ENCODE data around the gene CDKAL1. TPM values are rescaled to one million over a fixed set of nuclear protein-coding genes. Genes with fewer than 3 reads are reported as not detected.

CDKAL1 gene
- total RNA-seq, 1 donor from 2014 or later, result 29.5 TPM

- intact Hi-C loops (cut with micrococcal nuclease), result no loop called here
These were observed 625.2 kb downstream of the CDKAL1 start for GRCh38 chr6:21159465-21159864.

GRCh38 chr6:21161707-21162106 is 627.5 kb downstream of the CDKAL1 start:
- intact Hi-C loops (cut with micrococcal nuclease), result loop anchor here (10.0 kb wide), 1 partner anchor 433 kb away; the partner anchor contains the start of gene SOX4

GRCh38 chr6:21163110-21163837 is 629.0 kb downstream of the CDKAL1 start:
- intact Hi-C loops (cut with micrococcal nuclease), result loop anchor here (10.0 kb wide), 1 partner anchor 432 kb away; the partner anchor contains the start of gene SOX4

- intact Hi-C loops (cut with micrococcal nuclease), result loop anchor here (10.0 kb wide), 1 partner anchor 431 kb away; the partner anchor contains the start of gene SOX4
These were observed 629.6 kb downstream of the CDKAL1 start for GRCh38 chr6:21163838-21164180.

DNA sequence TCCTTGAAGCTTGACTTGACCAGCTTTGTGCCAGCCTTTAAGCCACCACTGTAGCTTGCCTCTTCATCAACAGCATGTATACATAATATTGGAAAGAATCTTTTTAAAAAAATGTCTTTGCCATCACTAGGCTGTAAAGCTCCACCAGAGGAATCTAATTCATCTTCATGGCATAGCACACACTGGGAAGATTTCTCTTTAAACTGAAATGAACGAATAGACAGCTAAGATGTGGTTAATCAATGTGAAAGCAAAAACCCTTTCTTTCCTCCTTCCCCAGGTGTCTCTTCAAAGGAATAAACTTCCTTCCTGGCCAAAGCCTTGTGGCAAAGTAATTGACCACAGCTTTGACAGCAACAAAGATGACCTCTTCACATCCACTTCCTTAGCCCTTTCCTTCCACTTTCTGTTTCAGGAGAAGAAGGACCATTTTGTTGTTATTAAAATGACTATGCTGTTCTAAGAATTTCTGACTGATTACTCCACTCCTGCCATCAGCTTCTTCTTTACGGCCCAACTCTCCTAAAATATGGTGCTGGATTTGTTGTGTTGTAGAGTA is 630.6 kb downstream of the CDKAL1 start:
- intact Hi-C loops (cut with micrococcal nuclease), result loop anchor here (10.0 kb wide), 1 partner anchor 430 kb away; the partner anchor contains the start of gene SOX4

- intact Hi-C loops (cut with micrococcal nuclease), result loop anchor here (10.0 kb wide), 1 partner anchor 428 kb away; the partner anchor contains the start of gene SOX4
These were observed 632.5 kb downstream of the CDKAL1 start for GRCh38 chr6:21166754-21167153.

DNA sequence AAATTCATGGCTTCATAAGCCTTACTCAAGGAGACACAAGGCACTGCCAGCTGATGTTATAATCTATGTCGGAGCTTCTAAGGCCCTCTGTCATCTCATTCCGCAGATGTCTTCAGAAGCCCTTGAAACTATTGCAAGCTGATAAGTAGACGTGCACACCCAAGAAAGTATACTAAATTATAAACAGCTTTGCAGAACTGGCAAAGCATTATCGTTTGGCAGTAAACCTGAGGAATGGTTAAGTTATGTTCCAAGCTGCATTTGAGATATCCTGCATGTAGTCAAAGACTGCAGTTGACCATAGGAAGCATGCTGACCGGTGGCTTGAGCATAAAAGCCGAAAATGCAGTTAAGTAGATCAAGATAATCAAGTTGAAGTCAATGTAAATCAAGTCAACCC is 633.5 kb downstream of the CDKAL1 start:
- intact Hi-C loops (cut with micrococcal nuclease), result loop anchor here (10.0 kb wide), 1 partner anchor 427 kb away; the partner anchor contains the start of gene SOX4

DNA sequence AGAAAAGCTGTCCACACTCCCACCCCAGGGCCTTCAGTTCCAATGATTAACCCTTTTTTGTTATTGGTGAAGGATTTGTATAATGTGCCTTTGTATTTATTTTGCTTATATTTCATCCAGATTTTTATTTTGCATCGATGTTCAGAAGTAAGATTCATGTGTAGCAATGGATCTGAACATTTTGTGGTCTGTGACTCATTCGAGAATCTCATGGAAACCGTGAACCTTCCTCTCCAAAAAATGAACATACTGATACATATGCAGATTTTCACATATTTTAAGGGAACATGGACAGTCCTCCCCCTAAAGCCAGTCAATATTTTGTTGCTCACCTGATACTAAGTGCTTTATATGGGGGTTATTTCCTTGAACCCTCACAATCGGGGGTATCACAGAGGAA is 637.5 kb downstream of the CDKAL1 start:
- intact Hi-C loops (cut with micrococcal nuclease), result no loop called here

- intact Hi-C loops (cut with micrococcal nuclease), result no loop called here
These were observed 638.8 kb downstream of the CDKAL1 start for GRCh38 chr6:21173031-21173430.

- intact Hi-C loops (cut with micrococcal nuclease), result no loop called here
These were observed 639.4 kb downstream of the CDKAL1 start for GRCh38 chr6:21173678-21174077.

DNA sequence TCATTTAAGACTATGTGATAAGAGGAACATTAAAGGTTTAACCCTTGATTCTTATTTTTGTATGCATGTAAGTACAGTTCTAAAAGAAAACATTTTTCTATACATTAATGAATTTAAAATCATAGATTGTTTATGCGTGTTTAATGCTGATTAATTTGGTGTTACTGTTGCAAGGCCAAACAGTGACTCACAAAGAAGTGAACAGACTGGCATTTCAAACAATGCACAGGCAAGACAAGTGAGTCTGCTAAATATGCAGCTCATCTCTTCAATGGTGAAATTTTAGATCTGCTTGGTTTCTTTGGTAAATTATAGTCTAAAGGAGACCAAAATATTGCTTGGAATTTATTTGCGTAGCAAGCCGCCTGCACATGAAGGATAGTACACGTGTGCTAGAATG is 641.9 kb downstream of the CDKAL1 start:
- intact Hi-C loops (cut with micrococcal nuclease), result no loop called here

DNA sequence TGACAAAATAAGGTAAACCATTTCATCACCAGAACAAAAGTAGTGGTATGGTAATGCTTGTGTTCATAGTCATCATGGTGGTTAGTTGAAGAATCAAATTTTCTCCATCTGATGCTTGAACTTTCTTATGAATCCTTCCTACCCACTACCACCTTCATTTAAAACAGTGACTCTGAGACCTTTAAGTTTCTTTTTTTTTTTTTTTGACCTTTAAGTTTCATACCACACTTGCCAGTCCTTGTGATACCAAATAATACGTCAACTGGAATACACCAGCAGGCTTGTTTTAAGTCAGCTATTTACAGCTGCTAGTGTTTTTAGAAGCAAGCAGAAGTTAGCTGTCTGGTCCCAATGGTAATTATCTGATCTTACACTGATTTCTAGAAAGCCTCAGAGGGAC is 645.9 kb downstream of the CDKAL1 start:
- intact Hi-C loops (cut with micrococcal nuclease), result no loop called here

GRCh38 chr6:21180800-21181337 is 646.6 kb downstream of the CDKAL1 start:
- intact Hi-C loops (cut with micrococcal nuclease), result no loop called here

- intact Hi-C loops (cut with micrococcal nuclease), result no loop called here
These were observed 647.6 kb downstream of the CDKAL1 start for GRCh38 chr6:21181866-21182265.

DNA sequence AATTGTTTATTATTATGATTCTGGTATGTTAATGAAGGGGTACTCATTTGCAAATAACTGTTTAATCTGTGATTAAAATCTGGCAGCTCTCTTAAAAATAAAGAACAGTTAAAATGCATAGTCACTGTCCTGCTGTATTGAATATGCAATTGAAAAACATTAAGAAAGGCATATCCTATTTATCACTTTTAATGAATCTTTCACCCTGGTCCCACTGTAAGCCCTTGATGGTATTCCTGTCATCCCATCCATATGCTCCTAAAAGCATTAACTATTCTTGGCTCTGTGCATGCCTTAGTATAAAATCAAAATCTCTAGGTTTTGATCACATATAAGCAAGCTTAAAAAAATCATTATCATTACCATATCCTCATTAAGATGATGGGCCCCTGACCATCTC is 648.3 kb downstream of the CDKAL1 start:
- intact Hi-C loops (cut with micrococcal nuclease), result no loop called here

DNA sequence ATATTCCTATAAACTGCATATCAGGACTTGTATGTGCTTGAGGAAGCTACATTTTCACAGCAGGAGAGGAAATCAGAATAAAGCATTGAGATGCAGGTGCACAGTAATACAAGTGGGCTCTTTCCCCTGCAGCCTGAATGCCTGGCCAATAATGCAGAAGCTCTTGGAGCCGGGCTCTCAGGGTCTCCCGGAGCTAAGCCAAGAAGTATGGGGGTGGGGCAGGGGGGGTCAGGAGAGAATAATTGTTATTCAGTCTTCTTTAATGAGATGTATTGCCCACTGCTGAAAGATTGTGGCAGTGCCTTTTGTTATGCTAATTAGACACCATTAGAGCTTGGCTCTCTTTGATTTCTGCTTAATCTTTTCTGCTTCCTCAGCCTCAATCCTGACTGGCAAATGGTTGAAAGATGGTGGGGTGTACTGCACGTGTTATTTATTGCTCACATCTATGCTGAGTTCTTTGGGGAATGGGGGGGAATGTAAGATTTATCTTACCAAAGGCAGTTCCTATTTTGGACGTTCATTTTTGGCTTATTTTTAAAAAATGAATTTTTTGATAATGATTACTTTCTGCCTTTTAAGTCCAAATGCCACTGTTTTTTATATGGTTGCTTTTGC is 651.7 kb downstream of the CDKAL1 start:
- intact Hi-C loops (cut with micrococcal nuclease), result no loop called here

GRCh38 chr6:21186479-21187055 is 652.3 kb downstream of the CDKAL1 start:
- intact Hi-C loops (cut with micrococcal nuclease), result no loop called here

DNA sequence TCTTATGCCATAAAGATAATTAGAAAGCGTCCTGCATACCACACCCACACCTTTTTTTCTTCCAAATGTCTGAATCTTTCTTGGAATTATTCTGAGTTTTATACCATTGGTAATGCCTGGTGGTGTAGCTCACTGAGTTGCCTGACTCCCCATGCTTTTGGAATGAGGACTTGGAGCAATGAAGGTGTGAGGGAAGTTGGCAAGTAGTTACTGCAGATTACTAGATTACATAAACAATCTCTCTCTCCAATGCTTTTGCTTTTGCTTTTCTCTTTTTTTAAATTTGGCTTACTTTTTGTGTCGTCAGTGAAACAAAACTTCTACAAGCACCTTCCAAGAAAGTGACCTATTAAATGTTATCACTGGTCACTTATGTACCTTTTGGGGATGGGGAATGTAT is 653.2 kb downstream of the CDKAL1 start:
- intact Hi-C loops (cut with micrococcal nuclease), result no loop called here

DNA sequence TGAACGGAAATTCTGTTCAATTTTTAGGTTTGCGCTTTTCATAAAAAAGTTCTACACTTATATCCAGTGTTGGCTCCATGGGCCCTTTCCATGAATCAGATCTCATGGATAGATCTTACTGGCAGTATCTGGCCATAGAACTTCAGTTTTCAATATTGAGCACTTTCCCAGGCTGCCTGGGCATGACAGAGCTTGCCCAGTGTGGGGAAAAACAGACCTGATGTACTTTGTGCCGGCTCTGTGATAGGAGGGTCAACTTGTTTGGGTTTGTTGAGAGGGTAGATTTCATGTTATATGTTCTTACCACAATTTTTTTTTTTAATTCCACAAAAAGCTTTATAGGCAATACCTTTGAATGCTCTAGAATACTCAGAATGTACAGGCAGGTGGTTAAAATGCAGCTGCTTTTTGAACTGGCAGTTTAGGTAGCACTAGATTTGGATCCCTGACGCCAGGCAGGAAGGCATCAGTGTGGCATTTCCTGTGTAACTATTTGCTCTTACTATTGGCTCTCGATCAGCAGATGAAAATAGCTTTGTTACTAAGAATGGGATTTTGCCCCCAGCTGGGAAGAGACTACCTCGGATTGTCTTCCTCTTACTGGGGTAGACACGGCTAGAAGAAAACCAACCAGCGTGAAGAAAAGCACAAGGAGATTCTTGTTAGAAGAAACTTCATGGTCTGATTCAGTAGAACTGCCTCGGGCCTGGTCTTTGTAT is 654.4 kb downstream of the CDKAL1 start:
- intact Hi-C loops (cut with micrococcal nuclease), result no loop called here

- intact Hi-C loops (cut with micrococcal nuclease), result no loop called here
These were observed 655.5 kb downstream of the CDKAL1 start for GRCh38 chr6:21189759-21190158.

DNA sequence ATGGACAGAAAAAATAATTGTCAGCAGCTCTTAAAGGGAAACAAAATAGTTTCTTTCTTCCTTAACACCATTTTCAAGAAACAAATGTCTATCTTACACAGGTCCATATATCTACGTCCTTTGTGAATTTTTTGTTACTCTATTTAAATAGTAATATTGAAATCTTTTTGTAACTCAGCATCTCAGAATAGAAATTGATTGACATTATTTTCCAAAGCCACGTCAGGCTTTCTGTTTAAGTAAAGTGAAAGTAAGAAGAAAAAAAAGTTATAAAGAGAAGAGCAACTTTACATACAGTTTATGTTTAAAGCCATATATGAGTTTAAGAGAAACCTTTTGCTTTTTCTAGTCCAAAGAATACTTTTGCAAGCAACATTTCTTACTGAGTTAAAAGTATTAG is 656.4 kb downstream of the CDKAL1 start:
- intact Hi-C loops (cut with micrococcal nuclease), result no loop called here

Measured in T-helper 2 cell treated with Interferon-gamma antibody and Interleukin-4, amounts not matched to agents 100 ng/mL and 5 ng/mL, for 36 hours (primary cell).